Astrocyte (in vitro differentiated cells and primary cell): Measurements from ENCODE around the gene EYA2.

ENCODE experiments used
- CTCF ChIP-seq: IDR thresholded peaks from 2 replicates; pipeline ENCODE4 v1.5.1; 2011; ENCODE audit warnings: low read depth, mild to moderate bottlenecking, inconsistent platforms, low read length, moderate library complexity; ENCODE audit not compliant: insufficient read depth
- EZH2 ChIP-seq: IDR thresholded peaks from 2 replicates; pipeline ENCODE4 v1.6.1; 2012; ENCODE audit warnings: mild to moderate bottlenecking, low read length, inconsistent platforms; ENCODE audit not compliant: insufficient read depth

GRCh38 chr20:46872328-46873211 is 22.1 kb upstream of the EYA2 start:
- TF ChIP-seq CTCF (no peak), EZH2 (no peak)
